ENCODE data around the gene POLR3A.
"Not testable (repeated sequence)": the region's sequence is repeated elsewhere in the genome, so short reads cannot be mapped to it uniquely, and the experiment has no call there.

POLR3A gene

DNA sequence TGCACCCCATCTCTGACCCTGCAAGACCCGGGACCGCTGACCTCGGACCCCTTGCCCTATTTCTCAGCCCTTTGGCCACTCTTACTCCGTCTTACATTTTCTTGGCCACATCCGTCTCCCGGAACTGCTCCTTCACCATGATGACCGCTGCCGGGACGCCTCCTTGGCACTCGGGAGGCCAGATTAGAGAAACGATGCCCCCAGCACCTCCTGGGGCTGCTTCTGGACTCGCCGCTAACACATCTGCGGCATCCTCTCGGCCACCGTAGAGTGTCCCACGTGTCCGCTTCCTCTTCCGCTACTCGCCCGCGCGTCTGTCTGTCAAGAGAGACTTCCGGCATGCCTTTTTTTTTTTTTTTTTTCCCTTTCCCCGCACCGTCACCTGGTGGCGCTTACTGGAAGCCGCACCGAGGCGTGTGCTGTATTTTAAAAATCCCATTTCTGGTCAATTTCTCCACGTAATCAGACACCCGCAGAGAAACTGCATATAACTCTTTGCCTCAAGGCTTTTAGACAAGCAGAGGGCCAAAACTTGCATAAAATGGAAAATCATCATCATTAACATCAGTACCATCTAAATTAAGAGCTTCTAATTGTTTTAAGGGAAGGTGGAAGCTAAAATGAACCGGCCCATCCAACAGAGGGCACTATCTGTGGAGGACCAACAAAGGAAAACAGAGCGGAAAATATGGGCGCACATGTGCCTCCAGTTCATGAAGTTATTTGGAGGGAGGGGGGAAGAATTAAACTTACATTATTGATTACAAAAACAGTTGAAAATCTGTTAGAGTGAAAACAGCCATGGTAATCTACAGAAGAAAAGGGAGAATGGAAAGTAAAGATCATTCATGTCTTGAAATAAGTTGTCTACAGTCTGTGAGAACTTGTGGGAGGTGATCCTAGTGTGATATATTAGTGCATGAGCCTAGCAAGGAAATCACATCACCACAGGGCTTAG, at the start of gene POLR3A:
TSS of gene POLR3A (minus strand) at position 247 of the 958 bp plus-strand sequence. CDS start at position 139, 108 bp downstream.
- DNase-seq, result peak; percentile 93

DNA sequence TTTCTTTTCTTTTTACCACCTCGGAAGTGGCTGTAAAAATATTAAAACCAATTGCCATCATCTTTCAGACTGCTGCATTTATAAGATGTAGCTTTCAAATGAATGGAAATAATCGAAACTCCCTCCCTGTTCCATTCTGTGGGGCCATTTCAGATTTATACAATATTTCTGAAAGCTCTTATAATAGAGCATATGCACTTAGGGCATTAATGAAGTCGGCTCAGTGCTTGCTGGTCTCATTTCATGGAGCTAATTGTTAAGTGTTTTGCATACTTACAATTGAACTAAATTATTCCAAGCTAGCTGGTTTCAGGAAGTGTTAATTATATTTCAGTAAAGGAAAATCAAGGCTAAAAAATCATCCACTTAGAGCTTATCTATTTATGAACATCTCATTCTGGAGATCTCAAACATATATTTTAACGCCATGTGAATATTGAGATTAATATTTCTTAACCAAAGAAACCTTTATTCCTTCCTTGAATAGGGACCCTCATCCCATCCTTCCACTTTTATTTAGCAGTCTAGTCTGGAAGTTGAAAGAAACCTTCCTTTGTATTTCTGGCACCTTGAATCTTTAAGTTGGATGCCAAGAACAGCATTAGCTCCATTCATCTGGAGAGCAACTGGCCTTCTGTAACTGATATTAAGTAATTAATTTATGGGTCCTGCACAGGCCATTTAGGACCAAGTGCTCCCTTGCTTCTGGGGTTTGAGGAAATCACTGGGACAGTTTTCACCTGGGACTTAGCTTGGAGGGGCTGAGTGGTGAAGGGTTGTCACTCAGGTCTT, 49.4 kb upstream of the POLR3A start:
- DNase-seq, result no peak

DNA sequence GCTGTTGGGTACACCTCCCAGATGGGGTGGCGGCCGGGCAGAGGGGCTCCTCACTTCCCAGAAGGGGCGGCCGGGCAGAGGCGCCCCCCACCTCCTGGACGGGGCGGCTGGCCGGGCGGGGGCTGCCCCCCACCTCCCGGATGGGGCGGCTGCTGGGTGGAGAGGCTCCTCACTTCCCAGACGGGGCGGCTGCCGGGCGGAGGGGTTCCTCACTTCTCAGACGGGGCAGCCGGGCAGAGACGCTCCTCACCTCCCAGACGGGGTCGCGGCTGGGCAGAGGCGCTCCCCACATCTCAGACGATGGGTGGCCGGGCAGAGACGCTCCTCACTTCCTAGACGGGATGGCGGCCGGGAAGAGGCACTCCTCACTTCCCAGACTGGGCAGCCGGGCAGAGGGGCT, 46.5 kb upstream of the POLR3A start:
- DNase-seq, result not testable (repeated sequence)

DNA sequence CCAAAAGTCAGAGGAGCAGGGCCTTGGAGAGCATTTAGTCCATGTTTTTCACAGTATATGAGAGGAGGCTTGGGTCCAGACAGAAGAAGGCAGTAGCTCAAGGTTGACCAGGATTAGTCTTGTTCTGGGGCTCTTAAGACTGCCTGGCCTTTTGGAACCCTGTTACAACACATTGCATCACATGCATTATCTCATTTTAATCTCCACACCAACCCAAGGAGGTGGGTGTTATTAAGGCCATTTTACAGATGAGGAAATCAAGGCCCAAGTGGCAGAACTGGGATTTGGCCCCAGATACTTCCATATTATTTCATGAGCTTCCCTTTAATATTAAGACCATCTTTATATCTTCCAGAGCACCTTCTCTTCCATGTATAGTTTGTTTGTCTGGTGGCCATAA, 43.2 kb upstream of the POLR3A start:
- DNase-seq, result no peak

DNA sequence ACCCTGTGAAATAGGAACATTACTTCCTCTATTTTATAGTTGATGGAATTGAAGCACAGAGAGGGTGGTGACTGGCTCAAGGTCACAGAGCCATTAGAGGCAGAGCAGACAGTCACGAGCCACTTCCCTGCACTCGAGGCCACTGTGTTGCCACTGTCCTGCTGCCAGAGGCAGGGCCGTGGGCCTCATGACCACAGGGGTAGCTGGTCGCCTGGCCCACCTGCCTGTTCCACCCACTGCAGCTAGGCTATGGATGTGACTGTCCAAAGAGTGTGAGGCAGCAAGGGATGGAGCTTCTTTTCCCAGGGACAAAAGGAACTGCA, 42.5 kb upstream of the POLR3A start:
- DNase-seq, result no peak

DNA sequence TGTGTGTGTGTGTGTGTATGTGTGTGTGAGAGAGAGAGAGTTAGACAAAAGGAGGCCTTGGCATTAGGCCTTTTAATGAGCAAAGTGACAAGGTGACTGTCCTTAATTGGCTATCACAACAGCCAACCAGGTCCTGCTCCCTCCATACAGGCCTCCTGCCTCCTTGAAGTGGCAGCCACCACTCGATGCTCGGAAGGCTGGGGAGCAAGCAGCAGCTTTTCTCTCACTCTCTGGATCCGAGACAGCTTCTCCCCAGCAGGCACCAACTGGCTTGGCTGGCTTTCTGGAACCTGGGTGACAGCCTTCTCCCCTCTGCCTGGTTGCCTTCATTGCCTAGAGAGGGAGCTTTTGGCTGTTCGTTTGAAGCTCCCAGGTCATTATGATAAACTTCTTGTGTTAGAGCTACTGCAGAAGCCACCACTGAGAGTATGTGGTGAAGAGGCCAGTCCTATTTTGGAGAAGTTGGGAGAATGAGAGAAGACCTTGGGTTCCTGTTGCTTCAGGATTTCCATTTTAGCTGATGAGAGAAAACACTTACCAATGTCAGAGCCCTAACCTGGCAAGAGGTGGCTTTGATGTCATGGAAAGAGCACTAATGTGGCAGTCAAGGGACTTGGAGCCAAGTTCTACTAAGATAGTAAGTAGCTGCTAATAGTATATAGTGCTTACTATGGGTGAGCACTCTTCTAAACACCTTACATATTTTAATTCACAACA, 42.0 kb upstream of the POLR3A start:
- no peak for DNase-seq

DNA sequence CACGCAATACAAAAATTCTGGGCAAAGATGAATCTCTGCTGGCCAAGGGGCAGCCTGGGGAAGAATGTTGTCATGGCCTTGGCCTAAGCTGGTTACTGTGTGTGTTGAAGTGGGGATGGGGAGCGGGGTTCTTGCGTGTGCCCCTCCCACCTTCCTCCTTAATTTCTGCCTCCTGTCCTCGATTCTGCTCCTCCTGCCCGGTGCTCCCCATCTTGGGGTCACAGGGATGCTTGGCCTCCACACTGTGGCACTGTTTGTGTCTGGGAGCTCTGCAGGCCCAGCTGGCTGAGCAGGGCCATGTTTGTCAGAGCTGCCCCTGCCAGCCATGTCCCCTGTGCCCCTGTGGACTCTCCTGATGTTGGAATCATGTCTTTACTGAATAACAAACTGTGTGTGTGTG, 41.4 kb upstream of the POLR3A start:
- no peak for DNase-seq

DNA sequence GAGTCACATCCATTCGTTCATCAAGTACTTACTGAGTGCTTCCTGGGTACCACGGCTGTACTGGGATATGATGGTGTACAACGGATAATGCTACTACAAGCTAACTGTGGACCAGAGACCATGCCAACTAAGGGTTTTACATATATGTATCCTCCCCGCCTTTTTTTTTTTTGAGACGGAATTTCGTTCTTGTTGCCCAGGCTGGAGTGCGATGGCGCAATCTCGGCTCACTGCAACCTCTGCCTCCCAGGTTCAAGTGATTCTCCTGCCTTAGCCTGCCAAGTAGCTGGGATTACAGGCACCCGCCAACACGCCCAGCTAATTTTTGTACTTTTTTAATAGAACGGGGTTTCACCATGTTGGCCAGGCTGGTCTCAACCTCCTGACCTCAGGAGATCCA, 40.7 kb upstream of the POLR3A start:
- not testable (repeated sequence) for DNase-seq

DNA sequence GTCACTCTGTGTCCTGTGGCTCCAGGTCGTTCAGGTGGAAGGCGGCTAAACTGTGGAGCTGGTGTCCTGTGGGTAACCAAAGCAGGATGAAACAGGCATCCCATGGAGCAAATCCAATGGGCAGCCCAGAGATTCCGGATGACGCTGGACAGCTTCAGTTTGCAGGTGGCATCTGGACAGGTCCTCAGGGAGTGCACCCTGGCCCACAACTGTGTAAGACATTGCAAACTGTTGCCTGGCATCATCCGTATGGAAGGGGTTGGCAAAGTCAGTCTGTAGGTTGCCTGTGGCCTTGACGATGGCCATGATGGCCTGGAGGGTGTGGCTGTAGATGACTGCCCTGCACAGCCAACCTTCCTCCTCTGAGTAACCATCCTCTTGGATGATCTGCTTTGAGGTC, 39.8 kb upstream of the POLR3A start:
- no peak for DNase-seq

DNA sequence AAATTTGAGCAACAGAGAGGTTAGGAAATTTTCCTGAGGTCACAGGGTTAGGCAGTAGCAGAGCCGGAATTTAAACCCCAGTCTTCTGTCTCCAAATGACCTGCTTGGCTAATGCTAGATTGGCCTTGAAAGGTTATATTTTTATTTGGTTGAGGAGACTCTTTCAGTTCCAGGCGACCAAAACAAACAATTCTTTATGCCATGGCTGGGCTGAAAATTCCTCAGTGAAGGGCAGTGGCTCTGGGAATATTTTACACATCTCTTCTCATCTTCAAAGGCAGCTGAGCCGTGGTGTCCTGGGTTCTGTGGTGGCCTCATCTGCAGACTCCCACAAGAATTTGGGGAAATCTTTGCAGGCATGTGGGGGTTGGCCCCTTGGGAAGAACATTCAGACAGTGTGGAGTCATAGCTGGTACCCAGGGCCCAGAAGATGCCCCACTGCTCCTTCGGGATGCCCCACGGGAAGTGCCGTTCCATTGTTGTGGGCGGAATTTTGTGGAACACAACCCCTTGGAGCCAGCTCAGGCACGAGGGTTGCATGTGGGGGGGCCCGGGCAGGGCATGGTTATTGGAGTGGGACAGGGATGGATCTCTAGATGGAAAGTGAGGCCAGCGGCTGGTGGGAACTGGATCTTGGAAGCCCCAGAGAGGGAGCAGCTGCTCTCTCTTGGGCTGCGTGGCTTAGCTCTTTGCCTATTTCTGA, 37.6 kb upstream of the POLR3A start:
- no peak for DNase-seq

DNA sequence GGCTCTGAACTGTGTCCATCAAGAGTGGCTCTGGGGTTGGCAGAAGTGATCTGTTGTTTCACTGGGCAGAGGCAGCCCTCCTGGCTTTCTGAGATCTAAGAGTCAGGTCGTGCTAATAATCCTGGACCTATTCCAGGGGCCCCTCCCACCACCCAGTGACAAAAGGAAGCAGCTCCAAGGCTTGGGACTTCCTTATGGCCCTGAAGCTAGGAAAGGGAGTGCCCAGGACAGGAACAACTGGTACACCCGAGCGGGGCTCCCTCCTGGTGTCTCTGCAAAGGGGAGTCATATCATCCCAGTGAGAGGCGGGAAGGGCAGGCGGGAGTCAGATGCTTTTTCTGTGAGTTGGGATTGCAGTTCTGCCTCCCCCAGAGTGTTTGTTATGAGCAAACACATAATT, 36.7 kb upstream of the POLR3A start:
- DNase-seq, result no peak

DNA sequence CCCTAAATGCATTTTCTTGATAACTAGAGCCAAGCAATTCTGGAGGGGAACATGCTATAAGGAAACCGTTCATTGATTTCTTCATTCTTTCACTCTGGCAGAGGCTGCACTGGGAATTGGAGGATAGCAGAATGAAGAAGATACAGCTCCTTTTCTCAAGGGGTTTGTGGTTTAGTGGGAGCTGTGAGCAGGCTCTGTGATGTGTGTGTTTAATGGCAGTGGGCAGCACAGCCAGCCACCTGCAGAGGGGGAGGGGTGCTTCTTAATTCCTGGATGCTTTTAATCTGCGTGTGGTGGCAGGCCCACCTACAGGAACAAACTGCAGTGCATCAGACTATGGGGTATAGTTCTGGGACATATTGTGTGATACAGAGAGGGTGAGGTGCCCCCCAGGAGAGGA, 36.3 kb upstream of the POLR3A start:
- DNase-seq, result no peak

DNA sequence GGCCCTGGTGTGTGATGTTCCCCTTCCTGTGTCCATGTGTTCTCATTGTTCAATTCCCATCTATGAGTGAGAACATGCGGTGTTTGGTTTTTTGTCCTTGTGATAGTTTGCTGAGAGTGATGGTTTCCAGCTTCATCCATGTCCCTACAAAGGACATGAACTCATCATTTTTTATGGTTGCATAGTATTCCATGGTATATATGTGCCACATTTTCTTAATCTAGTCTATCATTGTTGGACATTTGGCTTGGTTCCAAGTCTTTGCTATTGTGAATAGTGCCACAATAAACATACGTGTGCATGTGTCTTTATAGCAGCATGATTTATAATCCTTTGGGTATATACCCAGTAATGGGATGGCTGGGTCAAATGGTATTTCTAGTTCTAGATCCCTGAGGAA, 35.6 kb upstream of the POLR3A start:
- DNase-seq, result not testable (repeated sequence)

DNA sequence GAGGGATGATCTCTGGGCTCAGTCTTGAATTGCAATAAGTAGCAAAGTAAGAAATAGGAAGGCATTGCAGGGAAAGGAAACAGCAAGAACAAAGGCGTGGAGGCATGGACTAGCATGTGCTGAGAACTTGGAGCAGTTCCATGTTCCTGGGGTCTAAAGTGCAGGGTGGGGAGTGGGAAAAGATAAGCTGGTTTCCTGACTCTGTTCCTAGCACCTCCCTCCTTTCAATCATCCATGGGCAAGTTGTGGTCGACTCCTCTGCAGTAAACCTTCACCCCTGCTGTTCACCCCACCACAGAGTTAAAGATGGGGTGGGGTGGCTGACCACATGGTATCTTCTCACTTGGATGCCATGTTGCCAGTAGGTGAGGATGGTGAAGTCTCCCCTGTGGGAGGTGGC, 33.9 kb upstream of the POLR3A start:
- DNase-seq, result no peak

DNA sequence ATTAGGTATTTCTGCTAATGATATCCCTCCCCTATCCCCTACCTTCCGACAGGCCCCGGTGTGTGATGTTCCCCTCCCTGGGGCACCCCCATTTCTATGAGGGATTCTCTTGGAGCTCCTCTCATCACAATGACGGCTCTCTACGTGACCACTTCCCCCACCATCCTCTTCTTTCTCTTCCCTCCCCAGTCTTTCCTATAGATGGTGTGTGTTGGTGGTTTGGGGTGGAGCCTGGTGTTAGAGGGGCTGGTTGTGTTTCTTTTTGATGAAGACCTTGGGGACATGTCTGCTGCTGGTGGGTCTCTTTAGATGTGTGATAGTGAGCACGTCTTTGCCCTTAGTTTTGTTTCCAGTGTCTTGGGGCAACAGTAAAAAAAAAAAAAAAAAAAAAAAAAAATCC, 33.0 kb upstream of the POLR3A start:
- no peak for DNase-seq

DNA sequence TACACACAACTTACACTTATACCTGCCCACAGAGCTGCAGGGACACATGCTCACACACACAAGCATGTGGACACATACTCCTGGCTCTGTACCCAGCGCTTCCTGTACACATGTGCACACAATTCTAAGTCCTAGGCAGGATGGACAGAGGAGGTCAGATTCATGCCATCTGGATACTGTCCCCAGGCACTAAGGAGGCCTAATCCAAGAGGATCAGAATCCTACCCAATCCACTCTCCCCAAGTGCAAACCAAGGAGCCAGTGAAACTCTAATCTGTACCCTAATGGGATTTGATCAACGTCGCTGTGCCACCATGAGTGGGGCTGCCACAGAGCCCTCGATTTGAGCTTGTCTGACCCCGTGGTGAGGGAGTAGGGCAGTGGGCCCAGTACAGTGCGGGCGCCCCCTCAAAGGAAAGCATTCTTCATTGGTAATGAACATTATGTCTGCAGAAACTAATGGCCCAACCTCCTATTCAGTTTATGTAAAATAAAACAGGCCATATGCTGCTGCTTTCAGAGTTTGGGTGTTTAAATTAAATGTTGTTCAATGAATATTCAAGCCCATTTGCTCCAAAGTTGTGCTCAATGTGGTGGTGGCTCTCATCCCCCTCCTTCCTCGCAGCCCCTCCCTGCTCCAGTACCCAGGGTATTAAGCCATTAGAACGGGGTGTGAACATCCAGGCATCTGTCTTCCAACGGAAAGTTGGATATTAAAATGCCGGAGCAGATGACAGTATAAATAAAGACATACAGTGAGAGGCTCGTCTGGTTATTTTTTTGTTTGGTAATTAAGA, 30.8 kb upstream of the POLR3A start:
- DNase-seq, result no peak

DNA sequence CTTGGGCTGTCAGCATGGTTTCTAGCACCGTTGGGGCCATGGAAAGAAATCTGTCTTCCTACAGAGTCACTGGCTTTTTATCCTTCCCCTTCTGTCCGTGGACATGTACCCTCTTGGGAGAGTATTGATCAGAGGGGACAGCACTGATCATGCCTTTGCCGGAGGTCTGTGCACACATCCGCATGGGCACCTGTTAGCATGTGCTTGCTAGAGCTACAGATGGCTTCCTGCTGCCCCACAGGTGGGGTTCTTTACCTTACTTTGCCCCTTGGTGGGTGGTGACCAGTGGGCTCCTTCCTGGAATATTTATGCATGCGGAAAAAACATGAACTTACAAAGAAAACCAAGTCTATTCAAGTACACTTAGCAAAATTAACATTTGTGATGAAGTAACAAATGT, 29.2 kb upstream of the POLR3A start:
- DNase-seq, result no peak

DNA sequence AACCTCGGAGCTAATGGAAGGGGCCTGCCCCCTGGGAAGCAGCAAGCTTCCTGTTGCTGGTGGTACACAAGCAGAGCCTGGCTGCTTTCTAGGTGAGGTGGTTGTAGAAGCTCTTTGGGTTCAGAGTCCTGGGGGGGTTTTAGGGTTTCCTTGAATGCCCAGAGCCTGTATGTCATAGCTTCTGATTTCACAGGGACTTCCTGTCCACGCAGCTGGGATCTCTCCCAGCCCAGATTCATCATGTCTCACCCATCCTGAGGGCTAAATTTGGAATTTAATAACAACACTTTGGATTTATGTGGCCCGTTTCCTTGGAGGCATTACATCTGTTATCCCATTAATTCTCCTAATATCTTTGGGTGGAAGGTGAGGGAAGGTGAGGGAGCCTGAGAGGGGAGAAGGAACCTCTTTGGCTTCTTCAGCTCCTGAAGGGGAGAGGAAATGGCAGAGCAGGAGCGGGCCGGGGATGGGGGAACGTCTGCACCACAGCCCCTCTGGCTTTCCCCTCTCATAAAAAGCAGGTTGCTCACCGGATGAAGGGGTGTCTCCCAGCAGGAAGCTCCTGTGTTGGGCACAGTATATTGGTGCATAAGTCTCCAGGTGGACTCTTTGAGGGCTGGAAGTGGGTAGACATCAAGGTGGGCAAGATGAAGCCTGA, 24.0 kb upstream of the POLR3A start:
- DNase-seq, result no peak

DNA sequence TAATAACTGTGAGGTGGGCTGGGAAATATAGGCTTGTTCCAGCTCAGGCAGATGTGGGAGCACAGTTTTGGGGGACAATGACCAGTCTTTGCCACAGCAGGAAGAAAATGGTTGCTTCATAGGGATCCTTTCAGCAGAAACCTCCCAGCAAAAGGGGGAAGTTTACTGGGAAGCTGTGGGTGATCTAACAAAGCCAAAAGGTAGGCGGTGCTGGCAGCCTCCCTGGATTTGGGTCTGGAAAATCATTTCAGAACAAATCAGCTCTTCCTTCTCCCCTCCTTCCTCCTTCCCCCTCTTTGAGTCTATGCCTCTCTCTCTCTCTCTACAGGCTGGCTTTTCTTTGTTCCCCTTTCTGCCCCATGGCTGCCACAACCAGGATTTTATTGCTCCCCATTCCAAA, 20.5 kb upstream of the POLR3A start:
- no peak for DNase-seq

DNA sequence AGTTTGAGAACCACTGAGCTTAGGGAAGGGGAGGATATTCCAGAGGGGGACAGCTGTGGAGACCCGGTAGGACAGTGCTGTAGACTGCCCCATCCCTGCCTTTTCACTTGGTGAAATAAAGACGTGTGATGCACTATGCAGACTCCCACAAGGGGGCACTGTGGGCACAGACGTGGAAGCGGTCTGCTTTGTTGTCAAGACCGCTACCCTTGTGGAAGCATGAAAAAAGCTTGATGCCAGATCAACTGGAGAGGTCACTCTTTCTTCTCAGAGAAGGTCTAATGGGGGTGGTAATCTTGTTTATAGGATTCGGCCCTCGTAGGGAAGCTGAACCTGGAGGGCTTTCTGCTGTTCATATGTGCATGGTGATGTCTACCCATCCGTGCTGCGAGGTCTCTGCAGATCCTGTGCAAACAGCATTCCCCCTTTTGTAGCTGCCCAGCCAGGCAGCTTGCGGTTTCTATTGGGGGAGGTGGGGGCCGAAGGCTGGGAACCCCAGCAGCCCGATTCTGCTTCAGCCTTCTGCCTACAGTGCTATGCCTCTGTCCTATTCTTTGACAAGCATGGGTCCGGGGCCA, 18.1 kb upstream of the POLR3A start:
- DNase-seq, result peak; percentile 89

DNA sequence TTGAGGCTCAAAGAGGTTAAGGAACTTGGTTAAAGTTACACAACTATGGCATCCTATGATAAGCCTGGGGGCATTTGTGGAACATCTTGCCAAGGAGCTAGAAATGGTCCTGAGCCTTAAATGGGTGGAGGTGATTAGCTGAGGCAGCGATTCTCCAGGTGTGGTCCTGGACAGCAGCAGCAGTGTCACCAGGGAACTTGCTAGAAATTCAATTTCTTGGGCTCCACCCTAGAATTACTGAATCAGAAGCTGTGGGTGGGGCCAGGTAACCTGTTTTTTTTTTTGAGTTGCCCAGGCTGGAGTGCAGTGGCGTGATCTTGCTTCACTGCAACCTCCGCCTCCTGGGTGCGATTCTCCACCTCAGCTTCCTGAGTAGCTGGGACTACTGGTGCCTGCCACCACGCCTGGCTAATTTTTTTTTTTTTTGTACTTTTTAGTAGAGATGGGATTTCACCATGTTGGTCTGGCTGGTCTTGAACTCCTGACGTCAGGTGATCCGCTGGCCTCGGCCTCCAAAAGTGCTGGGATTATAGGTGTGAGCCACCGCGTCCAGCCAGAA, 17.5 kb upstream of the POLR3A start:
- DNase-seq, result no peak
